Thyroid gland (tissue), 4 donors: ENCODE data around the gene SIRT1.

Experiments
- POLR2A ChIP-seq, 2 donors: fragments of 450-650 bp; IDR thresholded peaks; one replicate each; pipeline ENCODE4 v1.6.1; 2017; ENCODE audit warnings: antibody characterized with exemption in 2 of 2, mild to moderate bottlenecking in 2 of 2, moderate library complexity in 1 of 2
- TF ChIP-seq, protein P1 (sequence below), 6 experiments: fragments of 200-600 bp in 3 of 6; fragments of 450-650 bp in 3 of 6; sonication (generic) in 3 of 6; IDR thresholded peaks; one replicate each; pipeline ENCODE4 v1.5.1; 2016 to 2019; ENCODE audit warnings: antibody characterized with exemption in 6 of 6, mild to moderate bottlenecking in 2 of 6, inconsistent platforms in 1 of 6, moderate library complexity in 1 of 6

DNA sequence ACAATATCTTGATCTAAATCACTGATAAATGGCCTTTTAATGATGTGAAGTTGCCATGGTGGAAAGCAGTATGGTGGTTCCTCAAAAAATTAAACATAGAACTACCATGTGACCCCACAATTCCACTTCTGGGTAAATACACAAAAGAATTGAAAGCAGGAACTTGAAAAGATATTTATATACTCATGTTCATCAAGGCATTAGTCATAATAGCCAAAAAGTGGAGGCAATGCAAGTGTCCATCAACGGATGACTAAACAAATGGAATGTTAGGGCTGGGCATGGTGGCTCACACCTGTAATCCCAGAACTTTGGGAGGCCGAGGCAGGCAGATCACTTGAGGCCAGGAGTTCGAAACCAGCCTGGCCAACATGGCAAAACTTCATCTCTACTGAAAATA lies 44.5 kb upstream of the SIRT1 start:
- no peak for TF ChIP-seq POLR2A (IDR thresholded peaks at IDR 0.05)
- TF ChIP-seq, protein P1, sequence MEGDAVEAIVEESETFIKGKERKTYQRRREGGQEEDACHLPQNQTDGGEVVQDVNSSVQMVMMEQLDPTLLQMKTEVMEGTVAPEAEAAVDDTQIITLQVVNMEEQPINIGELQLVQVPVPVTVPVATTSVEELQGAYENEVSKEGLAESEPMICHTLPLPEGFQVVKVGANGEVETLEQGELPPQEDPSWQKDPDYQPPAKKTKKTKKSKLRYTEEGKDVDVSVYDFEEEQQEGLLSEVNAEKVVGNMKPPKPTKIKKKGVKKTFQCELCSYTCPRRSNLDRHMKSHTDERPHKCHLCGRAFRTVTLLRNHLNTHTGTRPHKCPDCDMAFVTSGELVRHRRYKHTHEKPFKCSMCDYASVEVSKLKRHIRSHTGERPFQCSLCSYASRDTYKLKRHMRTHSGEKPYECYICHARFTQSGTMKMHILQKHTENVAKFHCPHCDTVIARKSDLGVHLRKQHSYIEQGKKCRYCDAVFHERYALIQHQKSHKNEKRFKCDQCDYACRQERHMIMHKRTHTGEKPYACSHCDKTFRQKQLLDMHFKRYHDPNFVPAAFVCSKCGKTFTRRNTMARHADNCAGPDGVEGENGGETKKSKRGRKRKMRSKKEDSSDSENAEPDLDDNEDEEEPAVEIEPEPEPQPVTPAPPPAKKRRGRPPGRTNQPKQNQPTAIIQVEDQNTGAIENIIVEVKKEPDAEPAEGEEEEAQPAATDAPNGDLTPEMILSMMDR (IDR thresholded peaks at IDR 0.05), result no peak
